Myocyte (in vitro differentiated cells): ENCODE measurements around the gene FLNC. TPM values are rescaled to one million over a fixed set of nuclear protein-coding genes. Genes with fewer than 3 reads are reported as not detected.

ENCODE experiments used
- DNase-seq: peaks from one replicate; pipeline ENCODE4 v3.0.0-alpha.2; 2012; ENCODE audit warnings: low read depth
- total RNA-seq: library from RNA; depleted of rRNA; stranded (reverse); fragments of >200 nt; gene quantifications from 2 replicates; pipeline ENCODE4 v1.2.3, GENCODE V29; 2014

FLNC gene
- total RNA-seq, 1 donor from 2014 or later, result 703 TPM

DNA sequence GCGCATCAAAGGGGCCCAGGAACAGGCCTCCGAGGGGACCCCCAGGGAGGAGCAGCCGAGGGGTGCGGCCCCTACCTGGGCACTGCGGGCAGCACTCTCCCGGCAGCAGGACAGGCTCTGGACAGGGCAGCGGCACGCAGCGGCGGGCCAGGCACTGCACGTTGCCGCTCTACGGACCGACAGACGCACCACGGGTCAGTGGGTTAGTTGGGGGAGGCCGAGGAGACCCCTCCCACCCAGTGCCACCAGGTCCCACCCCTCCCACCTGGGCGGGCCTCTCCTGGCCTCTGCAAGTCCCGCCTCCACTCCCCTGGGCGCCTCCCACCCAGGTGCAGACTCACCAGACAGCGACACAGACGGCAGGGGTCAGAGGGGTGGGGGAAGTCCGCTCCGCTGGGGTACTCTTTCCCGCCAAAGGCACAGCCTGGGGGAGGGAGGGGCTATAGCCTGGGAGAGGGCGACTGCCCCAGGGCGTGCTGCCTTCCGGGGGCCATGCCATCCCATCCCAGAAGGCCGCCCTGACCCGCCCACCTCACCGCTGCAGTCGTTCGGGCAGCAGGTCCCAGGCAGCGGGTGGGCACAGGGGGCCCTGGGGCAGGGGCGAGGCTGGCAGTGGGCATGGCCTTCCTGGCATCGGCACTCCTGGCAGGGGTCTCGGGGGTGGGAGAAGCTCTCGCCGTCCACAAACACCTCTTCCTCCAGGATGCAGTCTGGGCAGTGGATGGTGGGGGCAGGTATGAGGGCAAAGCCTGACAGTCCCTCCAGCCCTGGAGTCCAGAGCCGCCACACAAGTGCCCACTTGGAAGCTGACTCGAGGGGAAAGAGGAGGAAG lies 61.1 kb downstream of the FLNC start:
- DNase-seq, result no peak

DNA sequence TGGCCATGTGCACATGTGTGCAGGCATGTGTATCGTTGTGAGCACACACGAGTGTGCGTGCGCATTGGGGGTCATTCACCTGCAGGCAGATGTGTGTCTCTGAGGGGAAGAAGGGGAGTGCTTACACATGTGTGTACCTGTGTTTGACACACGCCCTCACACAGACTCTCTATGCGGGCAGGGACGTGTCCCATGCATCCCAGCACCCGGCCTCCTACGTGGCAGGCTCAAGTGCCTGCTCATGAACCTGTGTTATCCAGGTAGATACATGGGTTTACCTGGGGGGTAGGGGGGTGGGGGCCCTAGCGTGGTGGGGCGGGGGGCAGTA lies 61.7 kb downstream of the FLNC start:
- DNase-seq, result no peak

DNA sequence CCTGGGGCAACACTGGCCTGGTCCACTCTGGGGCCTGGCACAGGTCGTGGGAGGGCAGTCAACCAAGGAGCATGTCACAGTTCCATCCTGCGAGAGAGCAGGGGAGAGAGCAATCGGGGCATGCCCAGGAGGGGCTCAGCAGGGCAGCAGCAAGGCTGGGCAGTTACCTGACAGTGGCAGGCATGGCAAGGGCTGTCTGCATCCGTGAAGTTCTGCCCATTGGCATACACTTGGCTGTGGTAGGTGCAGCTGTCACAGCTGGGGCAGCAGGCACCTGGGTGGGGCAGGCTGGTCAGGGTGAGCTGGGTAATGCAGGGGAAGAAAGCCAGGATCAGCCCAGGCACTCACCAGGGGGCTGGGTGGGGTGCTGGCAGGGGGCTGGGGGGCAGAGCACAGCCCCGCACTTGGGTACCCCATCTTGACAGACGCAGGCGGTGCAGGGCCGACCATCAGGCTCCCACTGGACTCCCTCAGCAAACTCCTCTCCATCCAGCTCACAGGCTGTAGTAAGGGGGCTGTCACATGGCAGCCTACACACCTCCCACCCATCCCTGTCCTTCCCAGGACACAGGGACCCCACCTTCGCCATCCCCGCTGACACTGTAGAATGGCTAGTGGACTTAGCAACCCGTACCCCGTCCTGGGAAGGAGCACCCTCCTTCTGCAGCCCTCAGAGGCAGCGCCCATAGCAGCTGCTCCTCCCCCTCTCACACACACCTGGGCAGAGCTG lies 62.5 kb downstream of the FLNC start:
- DNase-seq, result no peak

DNA sequence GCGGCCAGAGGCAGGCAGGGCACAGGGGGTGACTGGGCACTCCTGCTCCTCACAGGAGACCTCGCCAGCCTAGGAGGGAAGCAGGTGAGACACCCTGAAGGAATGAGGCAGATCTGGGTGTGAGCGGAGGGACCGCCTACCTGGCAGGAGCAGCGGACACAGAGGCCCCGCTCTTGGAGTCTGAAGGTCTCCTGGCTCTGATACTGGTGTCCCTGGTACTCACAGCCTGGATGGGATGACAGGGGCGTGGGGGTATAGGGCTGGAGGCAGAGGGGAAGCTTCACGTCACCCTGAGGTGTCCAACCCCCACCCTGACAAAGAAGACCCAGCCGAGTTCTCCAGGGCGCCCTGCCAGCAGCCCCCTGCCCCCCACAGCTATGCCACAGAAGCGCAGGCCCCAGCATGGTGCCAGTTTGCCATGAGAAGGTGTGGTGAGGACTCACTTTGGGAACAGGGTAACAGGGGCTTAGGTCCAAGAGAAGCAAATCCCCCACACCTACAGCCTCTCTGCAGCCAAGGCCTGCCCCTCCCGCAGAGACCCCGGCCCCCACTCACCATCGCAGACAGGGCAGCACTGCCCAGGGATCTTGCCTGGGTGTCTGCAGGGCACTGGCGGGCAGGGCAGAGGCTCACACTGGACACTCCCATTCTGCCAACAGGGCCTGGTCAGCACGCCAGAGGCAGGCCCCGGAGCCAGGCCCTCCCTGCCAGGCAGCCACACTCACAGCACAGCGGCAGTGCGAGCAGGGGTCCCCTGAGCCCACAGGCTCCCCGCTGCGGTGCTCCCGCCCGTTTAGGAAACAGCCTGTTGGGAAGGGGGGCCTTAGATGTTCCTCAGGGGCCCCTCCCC lies 63.3 kb downstream of the FLNC start:
- DNase-seq, result no peak

DNA sequence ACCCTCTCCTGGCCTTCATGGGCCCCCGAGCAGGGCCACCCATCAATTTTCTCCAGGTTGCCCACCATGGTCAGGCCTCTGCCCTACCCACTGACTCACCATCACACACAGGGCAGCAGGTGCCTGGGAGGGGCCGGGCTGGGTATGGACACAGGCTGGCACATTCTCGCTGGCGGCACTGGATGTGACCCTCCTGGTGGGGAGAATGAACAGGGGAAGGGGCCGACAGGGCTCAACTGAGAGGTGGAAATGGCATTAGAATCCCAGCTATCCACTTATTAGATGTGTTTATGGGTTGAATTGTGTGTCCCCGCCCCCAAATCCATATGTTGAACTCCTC lies 63.9 kb downstream of the FLNC start:
- DNase-seq, result no peak

DNA sequence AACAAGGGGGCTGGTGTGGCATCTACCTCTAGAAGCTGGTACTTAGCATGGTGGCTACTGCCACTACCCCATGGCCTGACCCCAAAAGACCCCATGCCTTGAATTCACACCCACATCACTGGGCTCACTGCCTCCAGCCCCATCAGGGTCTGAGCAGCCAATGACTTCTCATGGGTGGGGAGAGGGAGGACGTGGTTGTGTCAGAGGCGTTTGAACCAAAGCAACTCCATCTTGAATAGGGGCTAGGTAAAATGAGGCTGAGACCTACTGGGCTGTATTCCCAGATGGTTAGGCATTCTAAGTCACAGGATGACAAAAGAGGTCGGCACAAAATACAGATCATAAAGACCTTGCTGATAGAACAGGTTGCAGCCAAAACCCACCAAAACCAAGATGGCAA lies 65.1 kb downstream of the FLNC start:
- no peak for DNase-seq

DNA sequence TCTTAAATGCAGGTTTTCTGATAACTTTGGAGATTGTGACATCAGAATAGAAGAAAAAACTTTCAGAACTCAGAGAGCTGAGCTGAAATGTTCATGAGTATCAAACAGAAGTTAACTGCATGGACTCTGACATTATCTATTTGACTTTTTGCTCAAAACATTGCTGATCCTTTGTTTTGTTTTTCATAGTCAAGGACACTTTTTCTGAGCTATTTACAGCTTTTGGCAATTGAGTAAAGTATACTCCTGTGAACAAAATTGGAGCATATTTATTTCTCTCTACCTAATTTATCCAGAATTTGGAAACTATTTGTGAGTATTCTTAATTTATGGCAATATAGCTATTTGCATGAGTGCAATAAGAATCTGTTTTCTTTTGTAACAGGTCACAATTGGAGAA lies 69.2 kb downstream of the FLNC start:
- no peak for DNase-seq

DNA sequence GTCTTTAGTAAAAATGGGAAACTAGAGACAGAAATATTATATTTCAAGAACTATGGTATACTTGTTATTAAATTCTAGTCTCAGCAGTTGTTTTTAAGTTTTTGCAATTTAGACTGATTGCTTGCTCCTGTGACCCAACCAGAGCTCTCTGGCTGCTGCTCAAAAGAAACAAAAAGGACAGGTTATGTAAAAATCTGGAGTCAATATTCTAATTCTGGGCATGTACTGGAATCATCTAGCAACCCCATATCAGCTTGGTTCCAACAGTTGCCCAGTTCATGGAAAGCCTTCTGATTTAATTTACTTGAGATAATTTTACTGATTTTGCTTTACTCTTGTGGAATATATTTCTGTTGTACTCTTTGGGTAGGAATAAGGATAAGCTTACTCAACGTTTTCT lies 70.0 kb downstream of the FLNC start:
- DNase-seq, result no peak

DNA sequence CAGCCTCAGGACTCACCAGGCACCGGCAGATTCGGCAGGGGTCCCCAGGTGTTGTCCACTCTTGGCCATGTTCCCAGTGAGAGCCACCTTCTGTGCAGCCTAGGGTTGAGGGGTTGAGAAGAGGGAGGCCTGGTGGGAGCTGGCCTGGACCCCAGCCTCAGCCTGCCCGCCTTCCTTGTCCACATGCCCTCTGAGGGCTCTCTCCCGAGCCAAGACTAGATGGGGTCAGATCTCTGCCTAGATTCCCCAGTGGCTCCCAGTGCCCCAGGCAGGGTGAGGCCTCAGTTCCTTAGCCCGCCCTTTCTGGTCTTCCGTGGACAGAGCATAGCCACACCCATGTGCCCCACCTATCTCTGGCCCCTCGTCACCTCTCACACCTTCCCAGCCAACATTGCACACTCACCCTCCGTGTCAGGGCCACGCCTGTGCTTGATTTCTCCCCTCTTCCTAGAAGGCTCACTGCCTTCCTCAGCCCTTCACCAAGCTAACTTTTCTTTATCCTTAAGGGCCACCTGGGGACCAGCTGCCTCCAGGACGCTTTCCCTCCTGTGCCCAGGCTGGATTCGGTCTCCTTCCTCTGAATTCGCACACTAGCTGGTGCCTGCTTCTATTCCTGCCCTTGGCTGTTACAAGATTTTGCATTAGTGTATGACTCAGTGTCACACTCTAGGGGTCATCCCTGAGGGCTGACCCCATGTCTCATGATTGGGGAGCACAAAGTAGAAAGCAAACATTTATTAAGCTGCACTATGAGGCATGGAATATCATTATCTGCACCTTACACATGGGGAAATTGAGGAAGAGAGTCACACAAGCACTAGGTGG lies 72.8 kb downstream of the FLNC start:
- DNase-seq, result no peak

DNA sequence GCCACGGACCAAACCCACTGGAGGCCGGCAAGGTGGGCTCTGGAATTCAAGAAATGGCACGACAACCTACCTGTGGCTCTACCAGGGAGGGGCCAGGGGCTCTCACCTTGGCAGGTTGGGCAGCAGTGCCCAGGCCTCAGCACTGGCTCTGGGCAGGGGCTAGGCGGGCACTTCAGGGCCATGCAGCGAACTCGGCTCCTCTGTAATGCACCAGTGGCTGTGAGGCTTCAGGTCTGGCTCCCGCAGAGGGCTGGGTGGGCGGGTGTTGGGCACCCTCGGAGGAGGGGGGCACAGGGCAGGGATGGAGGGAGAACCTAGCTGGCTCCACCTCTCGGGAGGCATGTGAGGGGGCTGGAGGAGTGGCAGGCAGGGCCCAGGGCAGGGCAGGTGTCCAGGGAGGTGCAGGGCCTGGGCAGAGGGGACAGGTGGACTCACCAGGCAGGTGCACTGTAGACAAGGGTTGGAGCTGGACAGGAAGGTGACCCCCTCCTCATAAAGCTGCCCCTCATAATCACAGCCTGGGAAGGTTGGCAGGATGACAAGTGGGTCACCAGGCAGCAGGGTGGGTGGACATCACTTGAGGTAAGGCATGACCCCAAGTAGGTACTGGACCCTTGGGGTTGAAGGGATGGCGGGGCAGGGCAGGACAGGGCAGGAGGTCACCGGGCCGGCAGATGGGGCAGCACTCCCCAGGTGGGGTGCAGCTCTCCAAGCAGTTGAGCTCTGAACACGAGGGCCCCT lies 73.6 kb downstream of the FLNC start:
- no peak for DNase-seq

DNA sequence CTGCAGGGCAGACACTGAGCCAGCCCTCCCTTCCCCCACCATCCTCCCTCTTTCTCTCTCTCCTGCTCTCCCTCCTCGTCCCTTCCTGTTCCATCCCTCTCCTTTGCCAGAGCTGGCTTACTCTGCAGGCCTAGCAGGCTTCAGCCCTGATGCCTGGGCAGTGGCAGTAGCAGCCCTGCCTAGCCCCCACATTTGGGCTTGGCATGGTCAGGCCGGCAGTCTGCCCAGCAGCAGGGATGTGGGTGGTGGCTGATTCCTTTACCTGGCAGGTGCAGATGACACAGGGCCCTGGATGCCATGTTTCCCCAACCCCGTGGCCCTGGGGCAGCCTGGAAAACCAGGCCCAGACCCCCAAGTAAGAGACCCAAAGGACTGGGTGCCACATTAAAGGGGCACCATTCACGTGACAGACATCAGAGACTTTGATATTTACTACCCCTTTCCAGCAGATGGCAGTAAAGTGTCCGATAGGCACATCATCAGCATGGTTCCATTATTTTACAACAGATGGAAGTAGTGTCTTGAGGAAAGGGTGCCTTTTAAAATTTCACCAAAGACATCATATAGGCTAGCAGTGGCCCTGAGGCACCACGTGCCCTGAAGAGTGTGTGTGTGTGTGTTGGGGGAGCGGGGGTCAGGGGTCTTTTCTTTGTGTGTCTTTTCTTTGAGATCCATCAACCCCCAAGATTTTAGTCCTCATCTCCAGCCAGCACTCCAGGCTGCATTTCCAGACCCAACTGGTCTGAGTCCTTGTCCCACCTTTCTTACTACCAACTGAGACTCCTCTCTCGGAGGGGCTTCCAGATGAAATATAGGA lies 74.4 kb downstream of the FLNC start:
- peak; percentile 75 for DNase-seq

DNA sequence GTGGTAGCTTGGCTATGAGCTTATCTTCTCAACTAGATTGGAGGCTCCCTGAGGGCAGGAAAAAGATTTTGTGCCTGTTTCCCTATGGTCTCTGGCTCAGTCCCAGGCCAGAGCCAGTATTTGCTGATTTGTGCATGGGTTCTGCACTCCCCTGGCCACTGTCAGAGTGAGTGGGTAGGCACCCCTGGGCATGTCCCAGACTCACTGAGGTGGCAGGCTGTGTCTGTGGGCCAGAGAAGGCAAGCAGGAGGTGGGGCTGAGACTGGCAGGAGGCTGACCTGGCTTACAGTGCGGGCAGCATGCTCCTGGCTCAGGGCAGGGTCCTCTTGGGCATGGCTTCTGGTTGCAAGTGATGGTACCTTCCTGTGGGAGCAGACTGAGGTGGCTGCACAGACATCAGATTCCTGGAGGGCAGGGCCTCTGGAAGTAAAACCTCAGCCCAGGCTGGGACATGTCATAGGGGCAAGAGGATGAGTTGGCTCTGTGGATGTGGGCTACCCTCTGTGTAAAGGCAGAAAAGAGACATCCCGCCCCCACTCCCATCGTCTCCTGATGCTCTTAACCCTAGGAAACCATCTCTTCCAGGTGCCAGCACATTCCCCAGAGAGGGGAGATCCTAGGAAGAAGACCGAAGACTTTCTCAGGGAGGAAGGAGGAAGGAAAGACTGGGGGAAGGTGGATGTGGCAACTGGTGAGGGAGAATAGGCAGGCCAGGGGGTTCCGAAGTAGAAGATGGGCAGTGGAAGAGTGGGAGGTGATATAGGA lies 76.0 kb downstream of the FLNC start:
- no peak for DNase-seq

DNA sequence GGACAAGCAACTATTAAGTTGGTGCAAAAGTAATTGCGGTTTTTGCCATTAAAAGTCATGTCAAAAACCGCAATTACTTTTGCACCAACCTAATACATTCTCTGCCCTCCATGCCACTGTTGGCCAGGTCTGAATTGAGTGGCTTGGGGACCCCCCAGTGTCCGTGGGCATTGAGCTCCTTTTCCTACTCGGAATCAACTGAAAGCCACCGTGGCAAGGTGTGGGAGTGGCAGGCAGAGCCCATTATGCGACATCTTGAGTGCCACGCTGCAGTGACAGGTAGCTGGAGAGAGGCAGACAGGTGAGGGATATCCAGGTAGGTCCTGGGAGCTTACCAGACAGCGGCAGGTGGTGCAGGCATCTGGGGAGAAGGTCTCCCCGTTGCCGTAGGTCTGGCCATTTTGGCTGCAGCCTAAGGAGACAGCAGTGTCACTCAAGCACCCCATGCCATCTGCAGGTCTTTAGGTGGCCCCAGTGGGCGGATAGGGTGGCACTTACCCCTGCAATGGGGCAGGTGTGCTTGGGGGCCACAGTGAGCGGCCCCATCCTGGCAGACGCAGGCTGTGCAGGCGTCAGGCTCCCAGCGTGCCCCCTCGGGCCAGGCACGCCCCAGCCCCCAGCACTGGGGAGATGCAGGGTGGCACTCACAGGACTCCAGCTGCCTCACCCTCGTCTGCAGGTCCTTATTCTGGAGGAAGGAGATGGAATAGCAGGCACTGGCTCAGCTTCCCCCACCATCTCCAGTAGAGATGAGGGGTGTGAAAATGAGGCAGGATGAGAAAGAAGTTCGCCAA lies 76.8 kb downstream of the FLNC start:
- DNase-seq, result no peak

Other genes starting within 250 kb of the FLNC start
- 1.3 and 1.5 TPM in 2 replicates for gene GARIN1A, start 158.1 kb upstream of the FLNC start, total RNA-seq
- gene CALU, start 91.0 kb upstream of the FLNC start, total RNA-seq, result 672 and 951 TPM in 2 replicates
- 2.8 and 3.4 TPM in 2 replicates for gene OPN1SW, start 54.6 kb upstream of the FLNC start, total RNA-seq
- 4.6 and 5.0 TPM in 2 replicates for gene CCDC136, start 38.4 kb upstream of the FLNC start, total RNA-seq
- gene ATP6V1F, start 32.5 kb downstream of the FLNC start, total RNA-seq, result 172 and 222 TPM in 2 replicates
- 0.19 and 0.42 TPM in 2 replicates for gene KCP, start 80.3 kb downstream of the FLNC start, total RNA-seq
- 0.26 and 0.40 TPM in 2 replicates for gene IRF5, start 107.5 kb downstream of the FLNC start, total RNA-seq
- gene TNPO3, start 224.7 kb downstream of the FLNC start, total RNA-seq, result 50.9 and 51.1 TPM in 2 replicates